HEK293 (cell line): Measurements from ENCODE around the gene RSPO1.

Source experiments
- CTCF ChIA-PET: fragments of 350-600 bp; formaldehyde crosslinking; extraction: SDS; loops from one replicate; lab custom pipeline; 2021; ENCODE audit warnings: antibody characterized with exemption; lab: Yijun Ruan, JAX
- POLR2A ChIA-PET: fragments of 300-600 bp; formaldehyde crosslinking; extraction: SDS; loops from one replicate; lab custom pipeline; 2020; ENCODE audit warnings: antibody characterized with exemption, inconsistent platforms; lab: Yijun Ruan, JAX
- H3K27ac ChIP-seq: fragments of 200-500 bp; sonication (Bioruptor generic); 2 replicates; pipeline ENCODE4 v1.5.1; 2014; ENCODE audit warnings: low read depth, low read length, control low read depth, inconsistent platforms; ENCODE audit errors: extremely low read depth
- H3K36me3 ChIP-seq, 2 experiments: fragments of 200-500 bp in 1 of 2; sonication (Bioruptor generic) in 1 of 2; 1 replicate in 1 of 2; 2 replicates in 1 of 2; pipeline ENCODE4 v1.5.1; 2014 to 2017; ENCODE audit warnings: inconsistent platforms in 2 of 2, low read length in 2 of 2; ENCODE audit not compliant: control insufficient read depth in 2 of 2, insufficient read depth in 1 of 2
- H3K4me1 ChIP-seq: fragments of 200-500 bp; sonication (Bioruptor generic); 2 replicates; pipeline ENCODE4 v1.5.1; 2014; ENCODE audit warnings: mild to moderate bottlenecking, low read length, inconsistent platforms; ENCODE audit not compliant: control insufficient read depth, insufficient read depth
- H3K4me3 ChIP-seq: 2 replicates; pipeline ENCODE4 v1.5.1; 2011; ENCODE audit warnings: low read depth, mild to moderate bottlenecking, control low read depth, low read length, moderate library complexity
- H3K9me3 ChIP-seq: fragments of 200-500 bp; sonication (Bioruptor generic); 2 replicates; pipeline ENCODE4 v1.5.1; 2014; ENCODE audit warnings: low read depth, low read length, inconsistent platforms; ENCODE audit not compliant: control insufficient read depth, insufficient read depth
- GFI1B ChIP-seq: fragments of 450-650 bp; formaldehyde crosslinking; IDR thresholded peaks from 2 replicates; pipeline ENCODE4 v1.5.1; 2016; ENCODE audit warnings: missing biosample characterization, missing genetic modification characterization
- GLI4 ChIP-seq: fragments of 450-650 bp; formaldehyde crosslinking; IDR thresholded peaks from 2 replicates; pipeline ENCODE4 v1.5.1; 2016; ENCODE audit warnings: missing biosample characterization, missing genetic modification characterization
- KLF1 ChIP-seq: fragments of 450-650 bp; formaldehyde crosslinking; IDR thresholded peaks from 2 replicates; pipeline ENCODE4 v1.5.1; 2016; ENCODE audit warnings: missing biosample characterization, missing genetic modification characterization
- KLF10 ChIP-seq: fragments of 450-650 bp; IDR thresholded peaks from 2 replicates; pipeline ENCODE4 v1.5.1; 2018; ENCODE audit warnings: missing biosample characterization, mild to moderate bottlenecking, missing genetic modification characterization
- KLF7 ChIP-seq: fragments of 450-650 bp; formaldehyde crosslinking; IDR thresholded peaks from 2 replicates; pipeline ENCODE4 v1.5.1; 2016; ENCODE audit warnings: missing biosample characterization, missing genetic modification characterization, borderline replicate concordance
- KLF9 ChIP-seq: fragments of 450-650 bp; formaldehyde crosslinking; IDR thresholded peaks from 2 replicates; pipeline ENCODE4 v1.5.1; 2016; ENCODE audit warnings: missing biosample characterization, missing genetic modification characterization, low read depth
- MEIS1 ChIP-seq: sonication (generic); formaldehyde crosslinking; IDR thresholded peaks from 2 replicates; pipeline ENCODE4 v1.8.1; 2022; ENCODE audit warnings: missing genetic modification reagents, mild to moderate bottlenecking, borderline replicate concordance
- OVOL3 ChIP-seq: fragments of 450-650 bp; formaldehyde crosslinking; IDR thresholded peaks from 2 replicates; pipeline ENCODE4 v1.5.1; 2016; ENCODE audit warnings: missing biosample characterization, missing genetic modification characterization
- SETDB1 ChIP-seq: IDR thresholded peaks from one replicate; pipeline ENCODE4 v1.6.1; 2017; ENCODE audit warnings: mild to moderate bottlenecking, low read length, moderate library complexity, mixed read lengths; ENCODE audit not compliant: insufficient read length
- SP2 ChIP-seq: fragments of 450-650 bp; formaldehyde crosslinking; IDR thresholded peaks from 2 replicates; pipeline ENCODE4 v1.5.1; 2016; ENCODE audit warnings: missing biosample characterization, missing genetic modification characterization
- ZFP41 ChIP-seq: fragments of 450-650 bp; formaldehyde crosslinking; IDR thresholded peaks from 2 replicates; pipeline ENCODE4 v1.5.1; 2016; ENCODE audit warnings: missing biosample characterization, missing genetic modification characterization, borderline replicate concordance
- ZFP69B ChIP-seq: fragments of 450-650 bp; formaldehyde crosslinking; IDR thresholded peaks from 2 replicates; pipeline ENCODE4 v1.5.1; 2016; ENCODE audit warnings: missing biosample characterization, missing genetic modification characterization
- ZNF133 ChIP-seq: fragments of 450-650 bp; formaldehyde crosslinking; IDR thresholded peaks from 2 replicates; pipeline ENCODE4 v1.5.1; 2016; ENCODE audit warnings: missing biosample characterization, missing genetic modification characterization
- ZNF155 ChIP-seq: fragments of 450-650 bp; formaldehyde crosslinking; IDR thresholded peaks from 2 replicates; pipeline ENCODE4 v1.5.1; 2016; ENCODE audit warnings: missing biosample characterization, missing genetic modification characterization
- ZNF16 ChIP-seq: fragments of 450-650 bp; formaldehyde crosslinking; IDR thresholded peaks from 2 replicates; pipeline ENCODE4 v1.5.1; 2016; ENCODE audit warnings: low read depth, missing biosample characterization, missing genetic modification characterization
- ZNF211 ChIP-seq: fragments of 450-650 bp; formaldehyde crosslinking; IDR thresholded peaks from 2 replicates; pipeline ENCODE4 v1.5.1; 2016; ENCODE audit warnings: low read depth, missing biosample characterization, missing genetic modification characterization
- ZNF266 ChIP-seq: fragments of 450-650 bp; formaldehyde crosslinking; IDR thresholded peaks from 2 replicates; pipeline ENCODE4 v1.5.1; 2016; ENCODE audit warnings: missing biosample characterization, missing genetic modification characterization, low read depth
- ZNF416 ChIP-seq: fragments of 450-650 bp; formaldehyde crosslinking; IDR thresholded peaks from 2 replicates; pipeline ENCODE4 v1.5.1; 2016; ENCODE audit warnings: missing biosample characterization, missing genetic modification characterization
- ZNF623 ChIP-seq: fragments of 450-650 bp; formaldehyde crosslinking; IDR thresholded peaks from 2 replicates; pipeline ENCODE4 v1.5.1; 2016; ENCODE audit warnings: missing biosample characterization, missing genetic modification characterization
- ZNF626 ChIP-seq: fragments of 450-650 bp; sonication (Bioruptor Pico); formaldehyde crosslinking; IDR thresholded peaks from 2 replicates; pipeline ENCODE4 v1.5.1; 2018; ENCODE audit warnings: missing biosample characterization, missing genetic modification characterization, inconsistent platforms
- ZNF664 ChIP-seq: fragments of 450-650 bp; formaldehyde crosslinking; IDR thresholded peaks from 2 replicates; pipeline ENCODE4 v1.5.1; 2016; ENCODE audit warnings: missing biosample characterization, missing genetic modification characterization
- ZNF776 ChIP-seq: fragments of 450-650 bp; formaldehyde crosslinking; IDR thresholded peaks from 2 replicates; pipeline ENCODE4 v1.5.0; 2017; ENCODE audit warnings: missing biosample characterization, missing genetic modification characterization, borderline replicate concordance
- ZNF791 ChIP-seq: fragments of 450-650 bp; formaldehyde crosslinking; IDR thresholded peaks from 2 replicates; pipeline ENCODE4 v1.5.1; 2016; ENCODE audit warnings: missing biosample characterization, missing genetic modification characterization
- TF ChIP-seq, protein P1 (sequence below): fragments of 450-650 bp; formaldehyde crosslinking; IDR thresholded peaks from 2 replicates; pipeline ENCODE4 v1.5.1; 2016; ENCODE audit warnings: missing biosample characterization, missing genetic modification characterization
- TF ChIP-seq, protein P2 (sequence below): fragments of 450-650 bp; formaldehyde crosslinking; IDR thresholded peaks from 2 replicates; pipeline ENCODE4 v1.5.1; 2016; ENCODE audit warnings: missing biosample characterization, missing genetic modification characterization
- TF ChIP-seq, protein P3 (sequence below): fragments of 450-650 bp; formaldehyde crosslinking; IDR thresholded peaks from 2 replicates; pipeline ENCODE4 v1.5.1; 2016; ENCODE audit warnings: missing biosample characterization, missing genetic modification characterization
- TF ChIP-seq, protein P4 (sequence below): fragments of 450-650 bp; formaldehyde crosslinking; IDR thresholded peaks from 2 replicates; pipeline ENCODE4 v1.5.1; 2016; ENCODE audit warnings: missing biosample characterization, missing genetic modification characterization, borderline replicate concordance
- TF ChIP-seq, protein P5 (sequence below): fragments of 450-650 bp; formaldehyde crosslinking; IDR thresholded peaks from 2 replicates; pipeline ENCODE4 v1.5.1; 2016; ENCODE audit warnings: missing biosample characterization, missing genetic modification characterization, low read depth
- TF ChIP-seq, protein P6 (sequence below): fragments of 450-650 bp; formaldehyde crosslinking; IDR thresholded peaks from 2 replicates; pipeline ENCODE4 v1.5.1; 2017; ENCODE audit warnings: missing biosample characterization, missing genetic modification characterization

RSPO1 gene

DNA sequence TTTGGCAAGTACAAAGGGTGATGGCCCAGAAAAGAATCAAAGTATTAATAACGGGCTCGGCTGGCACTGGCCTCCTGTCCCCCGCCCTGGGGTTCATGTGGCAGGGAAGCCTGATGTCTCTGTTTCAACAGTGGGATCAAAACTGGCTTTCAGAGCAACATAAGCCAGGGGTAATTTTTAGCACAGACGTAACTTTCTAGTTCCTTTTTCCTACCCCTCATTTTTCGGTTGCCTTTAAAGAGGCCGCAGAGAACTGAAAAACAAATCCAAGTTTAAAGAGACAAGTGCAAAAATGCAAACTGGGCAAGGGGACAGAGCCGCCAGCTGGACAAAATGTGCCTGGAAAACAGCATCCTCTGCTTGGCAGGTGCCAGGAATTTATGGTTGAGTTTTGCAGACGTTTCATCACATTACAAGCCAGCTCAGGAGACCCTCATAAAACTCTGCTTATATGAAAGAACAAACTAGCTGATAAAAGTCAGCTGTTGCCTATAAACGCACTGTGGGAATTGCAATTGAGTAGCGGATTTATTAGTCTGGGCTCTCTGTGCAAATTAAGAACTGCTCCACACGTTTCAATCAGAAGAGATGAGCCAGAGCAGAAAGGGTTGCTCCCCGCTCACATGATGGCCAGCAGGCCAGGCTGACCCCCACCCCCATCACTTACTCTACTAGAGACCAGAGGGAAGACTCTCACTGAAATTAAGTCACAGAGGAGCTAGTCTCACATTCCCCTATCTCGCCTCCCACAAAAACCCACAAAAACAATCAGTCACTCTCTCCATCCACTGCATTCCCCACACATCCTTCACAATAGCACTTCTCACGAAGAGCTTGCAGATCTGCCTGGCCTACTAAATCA is 41.8 kb upstream of the RSPO1 start:
- peaks cover 0 to 7% of the 10 kb centered on the region in 2 experiments; a peak in 1 of 3 replicates for H3K36me3 ChIP-seq
- no peaks in the 10 kb centered on the region for H3K9me3 ChIP-seq
- ChIA-PET POLR2A (no interaction called here), CTCF (interaction anchor here (0.6 to 11.0 kb wide), 3 partner anchors 76 to 110 kb away, joined by 3 to 183 read pairs (median 4); no protein-coding TSS in a partner anchor)
- no peaks in the 10 kb centered on the region for H3K4me1 ChIP-seq
- no peak overlapping the region for H3K4me3 ChIP-seq
- H3K27ac ChIP-seq: no peak overlapping the region
- no peak for TF ChIP-seq KLF1 (tag by site-specific recombination)
- TF ChIP-seq, protein P1, sequence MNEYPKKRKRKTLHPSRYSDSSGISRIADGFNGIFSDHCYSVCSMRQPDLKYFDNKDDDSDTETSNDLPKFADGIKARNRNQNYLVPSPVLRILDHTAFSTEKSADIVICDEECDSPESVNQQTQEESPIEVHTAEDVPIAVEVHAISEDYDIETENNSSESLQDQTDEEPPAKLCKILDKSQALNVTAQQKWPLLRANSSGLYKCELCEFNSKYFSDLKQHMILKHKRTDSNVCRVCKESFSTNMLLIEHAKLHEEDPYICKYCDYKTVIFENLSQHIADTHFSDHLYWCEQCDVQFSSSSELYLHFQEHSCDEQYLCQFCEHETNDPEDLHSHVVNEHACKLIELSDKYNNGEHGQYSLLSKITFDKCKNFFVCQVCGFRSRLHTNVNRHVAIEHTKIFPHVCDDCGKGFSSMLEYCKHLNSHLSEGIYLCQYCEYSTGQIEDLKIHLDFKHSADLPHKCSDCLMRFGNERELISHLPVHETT: no peak
- no peak for TF ChIP-seq ZFP41 (tag by site-specific recombination)
- TF ChIP-seq MEIS1 (CRISPR knock-in tag): no peak
- no peak for TF ChIP-seq ZNF155 (tag by site-specific recombination)
- TF ChIP-seq, protein P2, sequence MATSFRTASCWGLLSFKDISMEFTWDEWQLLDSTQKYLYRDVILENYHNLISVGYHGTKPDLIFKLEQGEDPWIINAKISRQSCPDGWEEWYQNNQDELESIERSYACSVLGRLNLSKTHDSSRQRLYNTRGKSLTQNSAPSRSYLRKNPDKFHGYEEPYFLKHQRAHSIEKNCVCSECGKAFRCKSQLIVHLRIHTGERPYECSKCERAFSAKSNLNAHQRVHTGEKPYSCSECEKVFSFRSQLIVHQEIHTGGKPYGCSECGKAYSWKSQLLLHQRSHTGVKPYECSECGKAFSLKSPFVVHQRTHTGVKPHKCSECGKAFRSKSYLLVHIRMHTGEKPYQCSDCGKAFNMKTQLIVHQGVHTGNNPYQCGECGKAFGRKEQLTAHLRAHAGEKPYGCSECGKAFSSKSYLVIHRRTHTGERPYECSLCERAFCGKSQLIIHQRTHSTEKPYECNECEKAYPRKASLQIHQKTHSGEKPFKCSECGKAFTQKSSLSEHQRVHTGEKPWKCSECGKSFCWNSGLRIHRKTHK: no peak
- no peak for TF ChIP-seq ZNF623 (tag by site-specific recombination)
- no peak for TF ChIP-seq KLF9 (tag by site-specific recombination)
- TF ChIP-seq ZNF791 (tag by site-specific recombination): no peak
- no peak for TF ChIP-seq OVOL3 (tag by site-specific recombination)
- no peak for TF ChIP-seq KLF7 (tag by site-specific recombination)
- TF ChIP-seq ZNF211 (tag by site-specific recombination): no peak
- TF ChIP-seq ZNF776 (tag by site-specific recombination): no peak
- TF ChIP-seq, protein P3, sequence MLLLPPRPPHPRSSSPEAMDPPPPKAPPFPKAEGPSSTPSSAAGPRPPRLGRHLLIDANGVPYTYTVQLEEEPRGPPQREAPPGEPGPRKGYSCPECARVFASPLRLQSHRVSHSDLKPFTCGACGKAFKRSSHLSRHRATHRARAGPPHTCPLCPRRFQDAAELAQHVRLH: peak; percentile 91
- TF ChIP-seq SETDB1: no peak
- no peak for TF ChIP-seq ZNF416
- no peak; the same call in 1 of the 2 replicates for TF ChIP-seq KLF10 (tag by site-specific recombination)
- TF ChIP-seq ZNF133 (tag by site-specific recombination): no peak
- TF ChIP-seq ZNF664 (tag by site-specific recombination): no peak
- no peak for TF ChIP-seq SP2 (tag by site-specific recombination)
- TF ChIP-seq GLI4 (tag by site-specific recombination): no peak
- TF ChIP-seq, protein P4, sequence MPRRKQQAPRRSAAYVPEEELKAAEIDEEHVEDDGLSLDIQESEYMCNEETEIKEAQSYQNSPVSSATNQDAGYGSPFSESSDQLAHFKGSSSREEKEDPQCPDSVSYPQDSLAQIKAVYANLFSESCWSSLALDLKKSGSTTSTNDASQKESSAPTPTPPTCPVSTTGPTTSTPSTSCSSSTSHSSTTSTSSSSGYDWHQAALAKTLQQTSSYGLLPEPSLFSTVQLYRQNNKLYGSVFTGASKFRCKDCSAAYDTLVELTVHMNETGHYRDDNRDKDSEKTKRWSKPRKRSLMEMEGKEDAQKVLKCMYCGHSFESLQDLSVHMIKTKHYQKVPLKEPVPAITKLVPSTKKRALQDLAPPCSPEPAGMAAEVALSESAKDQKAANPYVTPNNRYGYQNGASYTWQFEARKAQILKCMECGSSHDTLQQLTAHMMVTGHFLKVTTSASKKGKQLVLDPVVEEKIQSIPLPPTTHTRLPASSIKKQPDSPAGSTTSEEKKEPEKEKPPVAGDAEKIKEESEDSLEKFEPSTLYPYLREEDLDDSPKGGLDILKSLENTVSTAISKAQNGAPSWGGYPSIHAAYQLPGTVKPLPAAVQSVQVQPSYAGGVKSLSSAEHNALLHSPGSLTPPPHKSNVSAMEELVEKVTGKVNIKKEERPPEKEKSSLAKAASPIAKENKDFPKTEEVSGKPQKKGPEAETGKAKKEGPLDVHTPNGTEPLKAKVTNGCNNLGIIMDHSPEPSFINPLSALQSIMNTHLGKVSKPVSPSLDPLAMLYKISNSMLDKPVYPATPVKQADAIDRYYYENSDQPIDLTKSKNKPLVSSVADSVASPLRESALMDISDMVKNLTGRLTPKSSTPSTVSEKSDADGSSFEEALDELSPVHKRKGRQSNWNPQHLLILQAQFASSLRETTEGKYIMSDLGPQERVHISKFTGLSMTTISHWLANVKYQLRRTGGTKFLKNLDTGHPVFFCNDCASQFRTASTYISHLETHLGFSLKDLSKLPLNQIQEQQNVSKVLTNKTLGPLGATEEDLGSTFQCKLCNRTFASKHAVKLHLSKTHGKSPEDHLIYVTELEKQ (tag by site-specific recombination): no peak
- TF ChIP-seq ZNF626 (tag by site-specific recombination): no peak
- TF ChIP-seq GFI1B (tag by site-specific recombination): no peak
- TF ChIP-seq ZNF266 (tag by site-specific recombination): no peak
- TF ChIP-seq, protein P5, sequence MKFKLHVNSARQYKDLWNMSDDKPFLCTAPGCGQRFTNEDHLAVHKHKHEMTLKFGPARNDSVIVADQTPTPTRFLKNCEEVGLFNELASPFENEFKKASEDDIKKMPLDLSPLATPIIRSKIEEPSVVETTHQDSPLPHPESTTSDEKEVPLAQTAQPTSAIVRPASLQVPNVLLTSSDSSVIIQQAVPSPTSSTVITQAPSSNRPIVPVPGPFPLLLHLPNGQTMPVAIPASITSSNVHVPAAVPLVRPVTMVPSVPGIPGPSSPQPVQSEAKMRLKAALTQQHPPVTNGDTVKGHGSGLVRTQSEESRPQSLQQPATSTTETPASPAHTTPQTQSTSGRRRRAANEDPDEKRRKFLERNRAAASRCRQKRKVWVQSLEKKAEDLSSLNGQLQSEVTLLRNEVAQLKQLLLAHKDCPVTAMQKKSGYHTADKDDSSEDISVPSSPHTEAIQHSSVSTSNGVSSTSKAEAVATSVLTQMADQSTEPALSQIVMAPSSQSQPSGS (tag by site-specific recombination): no peak
- TF ChIP-seq, protein P6, sequence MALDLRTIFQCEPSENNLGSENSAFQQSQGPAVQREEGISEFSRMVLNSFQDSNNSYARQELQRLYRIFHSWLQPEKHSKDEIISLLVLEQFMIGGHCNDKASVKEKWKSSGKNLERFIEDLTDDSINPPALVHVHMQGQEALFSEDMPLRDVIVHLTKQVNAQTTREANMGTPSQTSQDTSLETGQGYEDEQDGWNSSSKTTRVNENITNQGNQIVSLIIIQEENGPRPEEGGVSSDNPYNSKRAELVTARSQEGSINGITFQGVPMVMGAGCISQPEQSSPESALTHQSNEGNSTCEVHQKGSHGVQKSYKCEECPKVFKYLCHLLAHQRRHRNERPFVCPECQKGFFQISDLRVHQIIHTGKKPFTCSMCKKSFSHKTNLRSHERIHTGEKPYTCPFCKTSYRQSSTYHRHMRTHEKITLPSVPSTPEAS: no peak
- no peak for TF ChIP-seq ZFP69B (tag by site-specific recombination)
- no peak for TF ChIP-seq ZNF16
